GM12891 (cell line): ENCODE data around the gene SLC25A6.

ENCODE experiments used
- POLR2A ChIP-seq: IDR thresholded peaks from 2 replicates; pipeline ENCODE4 v1.6.1; 2011; ENCODE audit warnings: low read depth, low read length, control low read depth
- POLR2AphosphoS5 ChIP-seq: IDR thresholded peaks from 2 replicates; pipeline ENCODE4 v1.6.1; 2011; ENCODE audit warnings: low read depth, low read length, control low read depth
- SPI1 ChIP-seq: IDR thresholded peaks from 2 replicates; pipeline ENCODE4 v1.6.1; 2011; ENCODE audit warnings: low read depth, low read length, control low read depth
- TAF1 ChIP-seq: IDR thresholded peaks from 2 replicates; pipeline ENCODE4 v1.6.1; 2011; ENCODE audit warnings: low read depth, low read length, control low read depth

DNA sequence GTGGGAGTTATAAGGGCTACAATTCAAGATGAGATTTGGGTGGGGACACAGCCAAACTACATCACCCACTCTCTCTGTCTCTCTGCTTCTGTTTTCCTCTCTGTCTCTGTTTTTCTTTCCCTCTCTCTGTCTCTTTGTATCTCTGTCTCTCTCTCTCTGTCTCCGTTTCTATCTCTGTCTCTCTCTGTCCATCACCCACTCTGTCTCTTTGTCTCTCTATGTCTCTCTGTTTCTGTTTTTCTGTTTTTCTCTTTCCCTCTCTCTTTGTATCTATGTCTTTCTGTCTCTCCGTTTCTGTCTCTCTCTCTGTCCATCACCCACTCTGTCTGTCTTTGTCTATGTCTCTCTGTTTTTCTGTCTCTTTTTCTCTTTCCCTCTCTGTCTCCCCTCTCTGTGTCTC is 30.0 kb downstream of the SLC25A6 start:
- TF ChIP-seq POLR2A (no peak), TAF1 (no peak), SPI1 (no peak), POLR2AphosphoS5 (no peak)
